Stimulated activated CD4-positive, alpha-beta T cell treated with anti-CD3 and anti-CD28 coated beads, Interleukin-12 subunit alpha, Interleukin-12 subunit beta, amount 100 ng/mL, for 24 hours (primary cell): ENCODE measurements around the gene STK10.
A peak's percentile ranks its signal among the peaks of the same experiment; 100 is the strongest.

Experiments
- DNase-seq, 2 experiments: peaks; one replicate each; pipeline ENCODE4 v3.0.0-alpha.2; 2020; ENCODE audit warnings: low read depth in 2 of 2

STK10 gene

DNA sequence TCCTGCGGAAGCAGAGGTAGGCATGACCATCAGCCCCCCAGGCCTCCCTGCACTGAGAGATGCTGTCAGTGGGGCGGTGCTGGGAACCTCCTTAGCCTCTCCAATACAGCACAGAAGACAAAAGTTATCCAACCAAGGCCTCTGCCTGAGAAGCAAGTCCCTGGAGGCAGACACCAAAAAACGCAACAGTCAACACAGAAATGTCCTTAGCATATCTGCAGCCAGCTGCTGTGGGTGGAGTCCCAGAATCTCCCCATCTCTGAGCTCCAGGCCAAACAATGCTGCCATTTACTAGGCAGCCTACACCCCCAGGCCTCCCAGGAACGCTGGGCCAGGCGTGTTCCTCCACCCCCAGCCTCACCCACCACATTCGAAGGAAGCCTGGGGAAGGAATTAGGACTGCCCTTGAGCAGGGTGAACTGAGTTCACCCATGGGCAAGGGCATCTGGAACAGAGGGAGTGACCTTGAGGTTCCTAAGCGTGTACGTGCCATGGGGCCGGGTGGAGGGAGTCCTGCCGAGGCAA is 43.7 kb downstream of the STK10 start:
- DNase-seq = no peak

- no peak for DNase-seq
Measured at GRCh38 chr5:172143875-172144274, 44.1 kb downstream of the STK10 start.

- DNase-seq = no peak
Measured at GRCh38 chr5:172142709-172143215, 45.3 kb downstream of the STK10 start.

- no peak for DNase-seq
Measured at GRCh38 chr5:172141949-172142319, 46.1 kb downstream of the STK10 start.

- no peak for DNase-seq
Measured at GRCh38 chr5:172140866-172141265, 47.2 kb downstream of the STK10 start.

GRCh38 chr5:172140120-172140519 is 47.9 kb downstream of the STK10 start:
- no peak for DNase-seq

GRCh38 chr5:172137046-172137445 is 51.0 kb downstream of the STK10 start:
- no peak for DNase-seq

GRCh38 chr5:172133359-172134029 is 54.5 kb downstream of the STK10 start:
- peak; percentile 40 to 46 for DNase-seq

DNA sequence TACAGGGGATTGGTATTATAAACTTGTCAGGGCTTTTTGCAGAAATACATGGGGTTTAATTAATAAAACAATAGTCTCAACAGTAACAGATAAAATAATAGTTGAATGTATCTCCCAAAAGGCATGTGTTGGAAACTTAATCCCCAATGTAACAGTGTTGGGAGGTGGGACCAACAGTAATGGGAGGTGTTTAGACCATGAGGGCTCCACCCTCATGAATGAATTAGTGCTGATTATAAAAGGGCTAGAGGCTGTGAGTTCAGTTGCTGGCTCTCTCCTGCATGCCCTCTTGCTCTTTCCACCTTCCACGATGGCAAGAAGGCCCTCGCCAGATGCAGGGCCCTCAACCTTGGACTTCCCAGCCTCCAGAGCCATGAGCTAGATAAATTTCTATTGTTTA is 56.3 kb downstream of the STK10 start:
- no peak for DNase-seq

DNA sequence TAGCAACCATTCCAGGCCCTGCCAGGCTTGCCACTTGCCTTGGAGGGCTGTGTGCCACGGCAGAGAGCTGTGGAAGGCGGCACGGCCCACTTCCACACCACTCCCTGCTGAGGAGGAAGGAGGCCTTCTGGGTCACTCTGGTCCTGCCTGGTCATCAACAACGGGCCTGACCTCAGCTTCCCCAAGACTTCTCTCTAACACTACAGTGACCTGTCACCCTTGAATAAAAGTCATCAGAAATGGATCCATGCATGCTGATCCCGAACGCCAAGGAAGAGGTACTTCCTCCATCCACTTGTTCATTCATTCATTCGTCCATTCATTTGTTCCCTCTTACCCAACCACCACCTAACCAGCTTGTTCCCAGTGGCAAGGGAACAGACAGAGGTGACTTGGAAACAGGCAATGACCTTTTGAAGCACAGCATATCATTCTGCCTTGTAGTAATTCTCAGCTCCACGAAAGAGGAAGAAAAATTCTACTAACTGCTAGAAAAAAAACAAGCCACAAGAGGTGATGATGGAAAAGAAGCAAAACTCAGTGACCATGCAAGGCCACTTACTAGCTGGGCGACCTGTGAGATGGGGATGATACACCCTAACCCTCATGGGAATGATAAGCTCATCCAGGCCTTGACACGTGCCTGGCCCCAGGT is 58.6 kb downstream of the STK10 start:
- DNase-seq = no peak

- DNase-seq = no peak
Measured at GRCh38 chr5:172127581-172127980, 60.4 kb downstream of the STK10 start.

DNA sequence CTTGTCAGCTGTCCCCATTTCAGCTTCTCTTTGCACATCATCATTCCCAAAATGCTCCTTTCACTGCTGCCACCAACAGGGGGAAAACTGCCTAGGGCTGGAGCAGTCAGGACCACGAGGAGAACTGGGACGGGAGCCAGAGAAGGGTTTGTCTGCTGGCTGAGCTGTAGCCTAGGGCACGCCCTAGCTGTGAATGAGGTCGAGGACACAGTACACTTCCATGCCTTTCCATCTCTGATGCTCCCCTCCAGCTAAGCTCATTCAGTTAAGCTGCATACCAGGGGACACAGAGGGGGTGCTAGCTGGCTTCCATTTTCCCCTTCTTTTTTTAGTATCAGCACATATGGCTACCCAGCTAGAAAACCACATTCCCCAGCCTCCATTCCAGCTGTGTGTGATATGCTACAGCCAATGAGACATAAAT is 64.7 kb downstream of the STK10 start:
- no peak for DNase-seq

DNA sequence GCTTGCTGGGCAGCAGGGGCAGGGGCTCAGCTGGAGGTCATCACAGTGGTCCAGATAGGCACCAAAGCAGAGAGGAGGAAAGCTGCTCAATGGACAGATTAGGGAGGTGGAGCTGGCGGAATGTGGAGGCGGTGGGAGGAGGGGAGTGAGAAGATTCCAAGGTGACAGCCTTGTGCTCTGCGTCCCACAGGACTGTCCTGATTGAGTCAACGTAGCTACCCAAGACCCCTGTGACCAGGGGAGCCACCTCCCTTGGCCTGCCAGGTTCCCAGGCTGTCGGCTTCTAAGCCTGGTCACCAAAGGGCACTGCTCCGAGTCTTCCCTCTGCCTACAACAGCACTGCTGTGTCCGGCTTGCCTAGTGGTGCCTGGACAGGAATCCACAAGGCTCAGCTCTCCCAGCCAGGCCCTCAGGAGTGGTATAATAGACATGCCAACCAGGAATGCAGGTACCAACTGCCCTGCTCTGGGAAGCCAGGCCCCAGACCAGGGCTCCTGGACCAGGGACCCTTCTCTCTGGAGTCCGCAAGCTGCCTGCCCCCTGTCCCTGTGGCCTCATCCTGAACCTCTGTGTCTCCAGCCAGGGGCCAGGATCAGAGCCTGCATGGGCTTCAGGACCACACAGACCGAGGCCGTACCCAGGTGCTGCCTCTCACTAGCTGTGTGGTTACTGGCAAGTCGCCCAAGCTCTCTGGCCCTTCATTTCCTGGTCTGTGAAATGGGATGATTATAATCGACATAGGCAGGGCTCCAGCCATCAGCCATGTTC is 67.9 kb downstream of the STK10 start:
- no peak for DNase-seq

DNA sequence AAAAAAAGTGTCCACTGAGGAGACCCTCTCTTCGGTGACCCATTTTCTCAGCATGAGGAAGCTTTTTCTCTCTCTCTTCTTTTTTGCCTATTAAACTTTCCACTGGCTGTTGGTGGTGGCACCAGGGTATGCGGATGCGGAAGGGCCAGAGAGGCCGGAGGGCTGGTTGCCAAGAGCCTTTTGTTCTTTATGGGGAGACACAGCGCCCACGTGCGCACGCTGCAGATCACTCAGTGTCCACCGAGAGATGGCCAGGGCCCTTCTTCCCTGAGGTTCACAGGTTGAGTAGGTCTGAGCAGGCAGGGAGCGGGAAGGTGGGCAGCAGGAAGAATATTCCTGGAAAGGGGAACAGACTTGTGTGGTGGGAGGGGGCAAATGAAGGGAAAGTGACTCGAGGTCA is 69.1 kb downstream of the STK10 start:
- DNase-seq = no peak

- DNase-seq = no peak
Measured at GRCh38 chr5:172117977-172118701, 69.9 kb downstream of the STK10 start.

- DNase-seq = no peak
Measured at GRCh38 chr5:172115541-172115982, 72.5 kb downstream of the STK10 start.

GRCh38 chr5:172114875-172115422 is 73.1 kb downstream of the STK10 start:
- DNase-seq = peak; percentile 51 to 82

DNA sequence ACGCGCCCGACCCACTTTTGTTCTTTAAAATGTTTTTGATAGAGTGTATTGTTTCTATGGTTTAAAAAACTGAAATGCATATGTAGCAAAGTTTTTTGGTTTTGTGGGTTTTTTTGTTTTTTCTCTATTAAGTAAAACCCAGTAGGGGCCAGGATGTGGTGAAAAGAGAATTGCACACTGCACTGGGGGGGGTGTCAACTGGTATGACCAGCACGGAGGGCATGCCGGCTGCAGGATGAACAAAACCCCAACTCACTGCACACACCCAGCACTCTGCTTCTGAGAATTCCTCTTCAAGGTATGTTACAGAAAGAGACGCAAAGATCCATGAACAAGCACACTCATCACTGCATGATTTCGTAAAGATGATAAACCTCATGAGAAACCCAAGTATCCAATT is 75.0 kb downstream of the STK10 start:
- DNase-seq = peak; percentile 34 to 56

- DNase-seq = no peak
Measured at GRCh38 chr5:172111852-172112225, 76.2 kb downstream of the STK10 start.

DNA sequence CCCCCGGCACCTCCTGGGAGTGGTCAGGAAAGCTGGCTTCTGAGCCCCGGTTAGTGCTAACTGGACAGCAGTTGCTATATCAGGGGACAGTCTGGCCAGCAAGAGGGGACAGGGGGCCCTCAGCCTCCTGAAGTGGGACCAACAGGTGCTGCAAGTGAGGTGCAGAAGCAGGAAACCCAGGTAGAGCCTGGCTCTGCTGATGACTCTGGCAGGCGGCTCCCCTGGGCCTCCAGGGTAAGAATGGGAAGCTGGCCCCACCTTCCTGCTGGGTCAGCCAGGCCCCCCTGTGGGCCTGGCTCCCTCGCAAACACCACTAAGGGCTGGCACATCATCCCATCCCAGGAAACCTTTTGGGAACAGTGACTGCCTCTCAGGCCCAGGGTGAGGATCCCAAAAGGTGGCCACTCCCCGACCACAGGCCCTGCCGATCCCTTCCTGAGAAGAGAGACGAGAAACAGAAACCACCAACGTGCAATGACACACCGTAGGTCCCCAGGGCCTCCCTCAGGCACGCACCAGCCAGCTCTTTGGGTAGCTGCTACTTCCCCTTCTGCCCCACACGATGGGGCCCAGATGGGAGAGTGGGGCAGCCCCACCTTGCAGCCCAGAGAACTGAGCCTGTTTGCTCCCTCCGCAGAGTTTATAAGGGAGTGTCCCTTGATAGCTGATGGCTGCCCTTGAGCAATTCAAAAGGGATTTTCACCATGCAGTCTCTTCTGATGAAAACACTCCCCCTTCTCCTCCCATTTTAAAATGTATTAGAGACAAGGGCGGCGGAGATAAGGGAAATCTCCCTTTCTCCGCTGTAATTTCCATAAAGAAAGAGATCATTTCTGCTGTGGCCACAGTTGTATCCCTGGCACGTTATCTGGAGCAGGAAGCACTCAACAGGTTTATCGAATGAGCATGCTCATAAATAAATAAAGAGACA is 76.8 kb downstream of the STK10 start:
- DNase-seq = peak; percentile 77 to 79
